Heart left ventricle (tissue), 13 donors: ENCODE results near the gene ZBTB7C.

Experiments
- CTCF ChIP-seq, 12 donors: fragments of 200-600 bp; sonication (generic) in 4 of 12; IDR thresholded peaks; one replicate each; pipeline versions ENCODE4 v1.5.0 to v1.8.0; 2018 to 2022; ENCODE audit warnings: antibody characterized with exemption in 12 of 12, mild to moderate bottlenecking in 5 of 12
- POLR2A ChIP-seq, 2 donors: fragments of 450-650 bp; IDR thresholded peaks; one replicate each; pipeline ENCODE4 v1.6.1; 2017; ENCODE audit warnings: antibody characterized with exemption in 2 of 2, mild to moderate bottlenecking in 2 of 2, moderate library complexity in 2 of 2
- donor health status: ischemic (EF 13 %, LVEDD 7.1; RV severe dilation, severe dysfunction).
- donor health status: DM: no; HTN: yes; CAD: no.
- donor health status: DM: no; HTN: no; CAD: no.
- donor health status: ischemic (EF 25% LVEDD 6.9; RV normal size, moderate dysfunction).
- donor health status: ischemic (EF 25% LVEDD 5.7; RV mildly dilated, moderate dysfunction).
- donor health status: ischemic (EF 35%, LVEDD 5.7; RV mildly dilated, moderate dysfunction).
- donor health status: nonischemic (EF 11% LVEDD 7.7; RV severe dilation, severe dysfunction).
- donor health status: DM: yes; HTN: yes; CAD: no.
- donor health status: PGD.
- donor health status: ischemic (EF 29% LVEDD 5.4; RV normal size, mild dysfunction).
- donor health status: nonischemic (EF 23%, LVEDD 6.1; RV moderate dilation, normal function).

DNA sequence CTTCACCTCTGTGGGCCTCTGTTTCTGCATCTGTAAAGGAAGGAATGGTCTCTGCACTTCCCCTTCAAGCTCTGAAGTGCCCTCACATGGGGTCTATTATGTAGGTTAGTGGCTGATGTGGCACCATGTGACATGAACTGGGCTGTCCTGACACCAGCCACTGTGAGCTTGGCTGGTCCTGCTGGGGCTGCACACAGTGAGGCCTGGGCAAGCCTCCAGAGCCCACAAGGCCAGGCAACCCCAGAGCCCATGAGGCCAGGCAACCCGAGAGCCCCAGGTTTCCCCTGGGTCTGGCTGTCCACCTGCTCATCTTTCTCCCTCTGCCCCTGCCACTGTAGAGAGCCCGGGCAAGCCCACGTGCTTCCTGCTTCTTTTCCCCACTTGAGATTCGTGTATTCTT lies 328.6 kb downstream of the ZBTB7C start:
- TF ChIP-seq CTCF (IDR thresholded peaks at IDR 0.05) (no peak), POLR2A (IDR thresholded peaks at IDR 0.05) (no peak)
